ENCODE measurements around the gene CENPP. TPM values are rescaled to one million over a fixed set of nuclear protein-coding genes. Genes with fewer than 3 reads are reported as not detected.
"Not testable (repeated sequence)": the region's sequence is repeated elsewhere in the genome, so short reads cannot be mapped to it uniquely, and the experiment has no call there.

CENPP gene
- total RNA-seq, 2 donors from 2014 or later, result 0.78 to 2.3 TPM

DNA sequence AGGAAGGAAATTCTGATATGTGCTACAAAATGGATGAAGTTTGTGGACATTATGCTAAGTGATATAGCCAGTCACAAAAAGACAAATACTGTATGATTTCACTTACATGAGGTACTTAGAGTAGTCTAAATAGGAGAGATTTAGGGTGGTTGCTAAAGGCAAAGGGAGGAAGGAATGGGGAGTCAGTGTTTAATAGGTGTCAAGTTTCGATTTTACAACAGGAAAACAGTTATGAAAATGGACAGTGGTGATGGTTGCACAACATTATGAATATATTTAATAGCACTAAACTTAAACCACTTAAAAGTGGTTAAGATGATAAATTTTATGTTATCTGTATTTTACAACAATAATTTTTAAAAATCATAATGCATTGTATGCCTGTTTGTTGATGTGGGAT, 250.4 kb downstream of the CENPP start:
- intact Hi-C loops (cut with DNase I), result no loop called here
- DNase-seq (no peak), ATAC-seq (no peak)
- WGBS, 2 donors, result 45 to 78% methylated on average over 1 of the region's 1 CpG
- TF ChIP-seq POLR2A (IDR thresholded peaks at IDR 0.05), result no peak
- TF ChIP-seq, protein P1, sequence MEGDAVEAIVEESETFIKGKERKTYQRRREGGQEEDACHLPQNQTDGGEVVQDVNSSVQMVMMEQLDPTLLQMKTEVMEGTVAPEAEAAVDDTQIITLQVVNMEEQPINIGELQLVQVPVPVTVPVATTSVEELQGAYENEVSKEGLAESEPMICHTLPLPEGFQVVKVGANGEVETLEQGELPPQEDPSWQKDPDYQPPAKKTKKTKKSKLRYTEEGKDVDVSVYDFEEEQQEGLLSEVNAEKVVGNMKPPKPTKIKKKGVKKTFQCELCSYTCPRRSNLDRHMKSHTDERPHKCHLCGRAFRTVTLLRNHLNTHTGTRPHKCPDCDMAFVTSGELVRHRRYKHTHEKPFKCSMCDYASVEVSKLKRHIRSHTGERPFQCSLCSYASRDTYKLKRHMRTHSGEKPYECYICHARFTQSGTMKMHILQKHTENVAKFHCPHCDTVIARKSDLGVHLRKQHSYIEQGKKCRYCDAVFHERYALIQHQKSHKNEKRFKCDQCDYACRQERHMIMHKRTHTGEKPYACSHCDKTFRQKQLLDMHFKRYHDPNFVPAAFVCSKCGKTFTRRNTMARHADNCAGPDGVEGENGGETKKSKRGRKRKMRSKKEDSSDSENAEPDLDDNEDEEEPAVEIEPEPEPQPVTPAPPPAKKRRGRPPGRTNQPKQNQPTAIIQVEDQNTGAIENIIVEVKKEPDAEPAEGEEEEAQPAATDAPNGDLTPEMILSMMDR (IDR thresholded peaks at IDR 0.05), result no peak
- Histone ChIP-seq H3K27ac (no peak overlapping the region), H3K4me3 (no peak overlapping the region), H3K27me3 (no peaks in the 10 kb centered on the region), H3K4me1 (no peaks in the 10 kb centered on the region), H3K36me3 (replicated peaks in 1 of 2; ENCODE audit: insufficient read depth in 1 of 2, low read depth in 2 of 2) (no peaks in the 10 kb centered on the region), H3K9me3 (no peaks in the 10 kb centered on the region)

DNA sequence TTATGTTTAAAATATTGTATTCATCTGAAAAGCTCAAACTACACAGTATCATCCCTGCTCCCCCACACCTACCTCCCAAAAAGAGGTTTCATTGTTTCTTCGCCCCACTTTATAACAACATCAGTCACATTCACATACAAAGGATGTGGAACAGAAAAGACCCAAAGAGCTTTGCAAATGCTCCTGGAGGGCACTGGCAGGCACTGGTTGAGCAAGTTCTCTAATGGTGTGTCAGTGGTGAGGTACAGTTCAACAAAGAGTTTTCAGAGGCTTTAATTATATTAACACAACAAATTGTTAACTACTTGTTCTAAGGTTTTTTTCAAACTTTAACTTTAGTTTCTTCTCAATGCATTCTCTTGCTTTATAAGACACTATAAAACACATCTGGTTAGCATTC, 264.2 kb downstream of the CENPP start:
- DNase-seq (no peak), ATAC-seq (no peak)
- no peaks in the 10 kb centered on the region for H3K27me3 ChIP-seq
- no peak overlapping the region for H3K4me3 ChIP-seq
- no peaks in the 10 kb centered on the region for H3K4me1 ChIP-seq
- WGBS, 2 donors, result 91 to 95% methylated on average over 1 of the region's 1 CpG
- no peaks in the 10 kb centered on the region for H3K9me3 ChIP-seq
- no peak overlapping the region for H3K27ac ChIP-seq
- H3K36me3 ChIP-seq (replicated peaks in 1 of 2; ENCODE audit: insufficient read depth in 1 of 2, low read depth in 2 of 2), result no peaks in the 10 kb centered on the region
- intact Hi-C loops (cut with DNase I), result no loop called here
- TF ChIP-seq POLR2A (IDR thresholded peaks at IDR 0.05), result no peak
- TF ChIP-seq, protein P1 (IDR thresholded peaks at IDR 0.05), result no peak

DNA sequence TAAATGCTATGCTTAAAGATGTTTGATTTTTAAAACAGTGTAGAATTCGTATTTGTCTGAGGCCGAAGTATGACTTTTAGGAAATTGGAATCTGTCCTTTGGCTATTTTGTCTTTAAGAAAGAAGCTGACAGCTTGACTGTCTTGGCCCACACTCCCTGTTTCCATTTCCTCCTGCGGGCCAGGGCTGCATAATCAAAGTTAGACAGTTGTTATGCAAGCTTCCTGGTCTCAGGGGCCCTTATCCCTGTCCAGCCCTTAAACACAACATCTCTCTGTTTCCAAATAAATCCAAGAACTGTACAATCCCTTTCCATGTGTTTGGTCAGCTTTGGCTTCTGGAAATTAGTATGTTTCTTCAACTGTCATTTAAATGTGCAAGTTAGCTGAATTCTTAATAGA, 264.6 kb downstream of the CENPP start:
- intact Hi-C loops (cut with DNase I), result no loop called here
- no peaks in the 10 kb centered on the region for H3K27me3 ChIP-seq
- no peak for TF ChIP-seq POLR2A (IDR thresholded peaks at IDR 0.05)
- 43 to 61% methylated on average over 3 of the region's 3 CpGs for WGBS, 2 donors
- H3K36me3 ChIP-seq (replicated peaks in 1 of 2; ENCODE audit: insufficient read depth in 1 of 2, low read depth in 2 of 2), result no peaks in the 10 kb centered on the region
- DNase-seq (peak in 3 of 4 donors; percentile 25 to 44 (median 26)), ATAC-seq (peak; percentile 35)
- no peak overlapping the region for H3K27ac ChIP-seq
- no peaks in the 10 kb centered on the region for H3K4me1 ChIP-seq
- no peak overlapping the region for H3K4me3 ChIP-seq
- H3K9me3 ChIP-seq, result no peaks in the 10 kb centered on the region

DNA sequence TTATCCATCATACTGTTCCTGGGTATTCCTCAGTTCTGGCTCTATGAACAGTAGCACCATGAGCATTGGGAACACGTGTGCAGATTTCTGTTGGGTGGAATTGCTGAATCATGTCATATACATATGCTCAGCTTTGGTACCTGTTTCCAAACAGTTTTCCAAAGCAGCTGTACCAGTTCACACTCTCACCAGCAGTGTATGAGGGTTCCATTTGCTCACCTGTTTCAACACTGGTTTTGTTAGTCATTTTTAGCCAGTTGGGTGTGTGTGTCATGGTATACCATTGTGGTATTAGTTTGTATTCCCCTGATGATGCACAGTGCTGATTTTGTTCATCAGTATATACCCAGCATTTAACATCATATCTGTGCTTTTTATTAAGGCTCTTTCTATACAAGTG, 266.8 kb downstream of the CENPP start:
- TF ChIP-seq, protein P1 (IDR thresholded peaks at IDR 0.05), result no peak
- no peak for TF ChIP-seq POLR2A (IDR thresholded peaks at IDR 0.05)
- ATAC-seq, result no peak
- DNase-seq, result no peak
- no peaks in the 10 kb centered on the region for H3K9me3 ChIP-seq
- no peak overlapping the region for H3K27ac ChIP-seq
- no peaks in the 10 kb centered on the region for H3K36me3 ChIP-seq (replicated peaks in 1 of 2; ENCODE audit: insufficient read depth in 1 of 2, low read depth in 2 of 2)
- intact Hi-C loops (cut with DNase I), result no loop called here
- no peak overlapping the region for H3K4me3 ChIP-seq
- H3K27me3 ChIP-seq, result no peaks in the 10 kb centered on the region
- WGBS, 2 donors, result 90 to 95% methylated on average over 1 of the region's 1 CpG
- no peaks in the 10 kb centered on the region for H3K4me1 ChIP-seq

DNA sequence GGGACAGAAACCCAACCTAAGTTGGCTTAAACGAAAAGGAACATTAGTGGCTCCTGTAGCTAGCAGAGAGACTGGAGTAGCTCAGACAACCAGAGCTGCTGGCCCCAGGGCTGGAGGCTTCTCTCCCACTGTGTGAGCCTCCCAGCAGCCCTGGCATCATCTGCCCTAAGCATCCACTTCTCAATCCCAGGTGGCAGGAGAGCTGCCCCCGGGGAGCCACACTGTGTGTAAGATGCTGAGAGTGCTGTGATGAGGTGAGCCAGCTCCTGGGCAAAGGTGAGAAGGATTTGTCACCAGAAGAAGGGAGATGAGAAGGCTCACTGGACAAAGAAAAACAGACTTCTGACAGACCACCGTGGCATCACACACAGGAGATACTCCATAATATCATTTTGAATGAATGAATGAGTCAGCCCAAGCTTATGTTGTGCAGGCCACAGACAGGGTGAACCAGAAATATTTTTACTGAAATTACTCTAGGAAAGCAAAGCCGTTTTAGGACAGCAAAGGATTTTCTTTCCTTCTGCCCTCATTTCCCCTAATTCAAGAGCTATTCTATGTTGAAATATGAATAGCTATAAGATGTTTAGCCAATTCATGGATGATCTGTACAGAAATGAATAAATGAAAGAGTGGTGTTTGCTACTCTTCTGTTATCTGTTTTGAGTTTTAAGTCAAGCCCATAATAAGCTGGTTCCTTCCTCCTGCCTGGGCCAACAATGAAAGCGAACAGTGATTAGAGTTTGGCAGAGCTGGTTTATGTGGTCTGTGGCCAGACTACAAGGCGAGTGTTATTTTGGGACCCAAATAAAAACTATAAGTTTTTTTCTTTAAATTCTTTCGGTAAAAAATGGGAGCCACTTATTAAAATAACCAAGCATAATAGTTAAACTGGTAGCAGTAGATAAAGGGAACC, 267.5 kb downstream of the CENPP start:
- H3K27me3 ChIP-seq, result no peaks in the 10 kb centered on the region
- TF ChIP-seq POLR2A (IDR thresholded peaks at IDR 0.05), result no peak
- TF ChIP-seq, protein P1 (IDR thresholded peaks at IDR 0.05), result no peak
- no peaks in the 10 kb centered on the region for H3K9me3 ChIP-seq
- no peaks in the 10 kb centered on the region for H3K36me3 ChIP-seq (replicated peaks in 1 of 2; ENCODE audit: insufficient read depth in 1 of 2, low read depth in 2 of 2)
- 73 to 76% methylated on average over 7 of the region's 7 CpGs for WGBS, 2 donors
- DNase-seq, result no peak
- H3K27ac ChIP-seq, result no peak overlapping the region
- no peak for ATAC-seq
- no peak overlapping the region for H3K4me3 ChIP-seq
- H3K4me1 ChIP-seq, result no peaks in the 10 kb centered on the region
- intact Hi-C loops (cut with DNase I), result no loop called here

DNA sequence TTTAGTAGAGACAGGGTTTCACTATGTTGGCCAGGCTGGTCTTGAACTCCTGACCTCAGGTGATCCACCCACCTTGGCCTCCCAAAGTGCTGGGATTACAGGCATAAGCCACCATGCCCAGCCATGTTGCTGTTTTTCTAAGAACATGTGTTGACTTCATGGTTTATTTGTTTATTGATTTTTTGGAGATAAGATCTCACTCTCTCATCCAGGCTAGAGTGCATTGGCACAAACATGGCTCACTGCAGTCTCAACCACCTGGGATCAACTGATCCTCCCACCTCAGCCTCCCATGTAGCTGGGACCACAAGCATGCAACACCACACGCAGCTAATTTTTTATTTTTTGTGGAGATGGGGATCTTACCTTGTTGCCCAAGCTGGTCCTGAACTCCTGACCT, 269.3 kb downstream of the CENPP start:
- ATAC-seq; H3K36me3 ChIP-seq (replicated peaks in 1 of 2; ENCODE audit: insufficient read depth in 1 of 2, low read depth in 2 of 2); DNase-seq; H3K4me3 ChIP-seq; H3K27ac ChIP-seq; H3K9me3 ChIP-seq; H3K4me1 ChIP-seq; intact Hi-C loops (cut with DNase I); H3K27me3 ChIP-seq: not testable (repeated sequence)
- 85 to 94% methylated on average over 1 of the region's 1 CpG for WGBS, 2 donors

All from body of pancreas (tissue), 4 donors.